HEK293 (cell line): ENCODE results near the gene NAA35.
A peak's percentile ranks its signal among the peaks of the same experiment; 100 is the strongest.

ENCODE experiments used
- CTCF ChIA-PET: fragments of 350-600 bp; formaldehyde crosslinking; extraction: SDS; loops from one replicate; lab custom pipeline; 2021; ENCODE audit warnings: antibody characterized with exemption; lab: Yijun Ruan, JAX
- POLR2A ChIA-PET: fragments of 300-600 bp; formaldehyde crosslinking; extraction: SDS; loops from one replicate; lab custom pipeline; 2020; ENCODE audit warnings: antibody characterized with exemption, inconsistent platforms; lab: Yijun Ruan, JAX
- H3K27ac ChIP-seq: fragments of 200-500 bp; sonication (Bioruptor generic); 2 replicates; pipeline ENCODE4 v1.5.1; 2014; ENCODE audit warnings: low read depth, low read length, control low read depth, inconsistent platforms; ENCODE audit errors: extremely low read depth
- H3K36me3 ChIP-seq, 2 experiments: fragments of 200-500 bp in 1 of 2; sonication (Bioruptor generic) in 1 of 2; 1 replicate in 1 of 2; 2 replicates in 1 of 2; pipeline ENCODE4 v1.5.1; 2014 to 2017; ENCODE audit warnings: inconsistent platforms in 2 of 2, low read length in 2 of 2; ENCODE audit not compliant: control insufficient read depth in 2 of 2, insufficient read depth in 1 of 2
- H3K4me1 ChIP-seq: fragments of 200-500 bp; sonication (Bioruptor generic); 2 replicates; pipeline ENCODE4 v1.5.1; 2014; ENCODE audit warnings: mild to moderate bottlenecking, low read length, inconsistent platforms; ENCODE audit not compliant: control insufficient read depth, insufficient read depth
- H3K4me3 ChIP-seq: 2 replicates; pipeline ENCODE4 v1.5.1; 2011; ENCODE audit warnings: low read depth, mild to moderate bottlenecking, control low read depth, low read length, moderate library complexity
- H3K9me3 ChIP-seq: fragments of 200-500 bp; sonication (Bioruptor generic); 2 replicates; pipeline ENCODE4 v1.5.1; 2014; ENCODE audit warnings: low read depth, low read length, inconsistent platforms; ENCODE audit not compliant: control insufficient read depth, insufficient read depth
- OSR2 ChIP-seq: fragments of 450-650 bp; formaldehyde crosslinking; IDR thresholded peaks from 2 replicates; pipeline ENCODE4 v1.5.1; 2016; ENCODE audit warnings: missing biosample characterization, missing genetic modification characterization
- ZNF112 ChIP-seq: fragments of 450-650 bp; formaldehyde crosslinking; IDR thresholded peaks from 2 replicates; pipeline ENCODE4 v1.5.0; 2017; ENCODE audit warnings: missing biosample characterization, missing genetic modification characterization
- ZNF223 ChIP-seq: fragments of 450-650 bp; formaldehyde crosslinking; IDR thresholded peaks from 2 replicates; pipeline ENCODE4 v1.5.1; 2016; ENCODE audit warnings: missing biosample characterization, missing genetic modification characterization
- ZNF302 ChIP-seq: fragments of 450-650 bp; formaldehyde crosslinking; IDR thresholded peaks from 2 replicates; pipeline ENCODE4 v1.5.1; 2016; ENCODE audit warnings: missing biosample characterization, missing genetic modification characterization, low read depth
- ZNF366 ChIP-seq: fragments of 450-650 bp; formaldehyde crosslinking; conservative IDR thresholded peaks from 2 replicates; pipeline ENCODE4 v1.5.1; 2016; ENCODE audit warnings: missing biosample characterization, missing genetic modification characterization
- ZNF529 ChIP-seq: fragments of 450-650 bp; formaldehyde crosslinking; IDR thresholded peaks from 2 replicates; pipeline ENCODE4 v1.5.1; 2017; ENCODE audit warnings: missing genetic modification characterization, missing biosample characterization; ENCODE audit not compliant: insufficient replicate concordance
- ZNF629 ChIP-seq: fragments of 450-650 bp; formaldehyde crosslinking; IDR thresholded peaks from 2 replicates; pipeline ENCODE4 v1.5.1; 2017; ENCODE audit warnings: missing biosample characterization, missing genetic modification characterization
- ZNF747 ChIP-seq: fragments of 450-650 bp; formaldehyde crosslinking; IDR thresholded peaks from 2 replicates; pipeline ENCODE4 v1.5.1; 2016; ENCODE audit warnings: missing biosample characterization, missing genetic modification characterization
- ZNF777 ChIP-seq: fragments of 450-650 bp; formaldehyde crosslinking; IDR thresholded peaks from 2 replicates; pipeline ENCODE4 v1.5.1; 2017; ENCODE audit warnings: missing biosample characterization, missing genetic modification characterization, borderline replicate concordance
- TF ChIP-seq, protein P1 (sequence below): fragments of 450-650 bp; IDR thresholded peaks from 2 replicates; pipeline ENCODE4 v1.5.1; 2018; ENCODE audit warnings: missing biosample characterization, missing genetic modification characterization
- TF ChIP-seq, protein P2 (sequence below): fragments of 450-650 bp; formaldehyde crosslinking; IDR thresholded peaks from 2 replicates; pipeline ENCODE4 v1.5.0; 2017; ENCODE audit warnings: missing biosample characterization, missing genetic modification characterization, borderline replicate concordance
- TF ChIP-seq, protein P3 (sequence below): fragments of 450-650 bp; formaldehyde crosslinking; IDR thresholded peaks from 2 replicates; pipeline ENCODE4 v1.5.1; 2016; ENCODE audit warnings: missing biosample characterization, missing genetic modification characterization
- TF ChIP-seq, protein P4 (sequence below): fragments of 450-650 bp; formaldehyde crosslinking; IDR thresholded peaks from 2 replicates; pipeline ENCODE4 v1.5.1; 2017; ENCODE audit warnings: missing biosample characterization, missing genetic modification characterization
- TF ChIP-seq, protein P5 (sequence below): fragments of 450-650 bp; formaldehyde crosslinking; IDR thresholded peaks from 2 replicates; pipeline ENCODE4 v1.5.1; 2017; ENCODE audit warnings: missing biosample characterization, missing genetic modification characterization

NAA35 gene

DNA sequence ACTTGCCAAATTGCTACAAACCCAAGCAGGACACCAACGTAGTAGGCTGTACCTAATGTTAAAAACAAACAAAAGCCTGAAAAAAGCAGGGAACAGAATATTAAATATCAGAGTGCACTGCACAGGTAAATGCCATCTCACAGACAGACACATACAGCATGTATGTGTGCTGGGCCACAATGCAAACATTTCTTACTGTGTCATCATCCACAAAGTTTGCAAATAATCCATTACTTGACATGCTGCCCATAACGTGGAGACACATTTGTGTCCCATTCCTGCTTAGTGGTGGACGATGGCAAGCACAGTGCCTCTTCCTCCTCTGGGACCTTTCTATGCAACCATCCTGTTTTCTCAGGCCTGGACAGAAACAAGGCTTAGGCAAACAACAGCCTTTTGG, 113.7 kb downstream of the NAA35 start (continued):
- TF ChIP-seq, protein P1, sequence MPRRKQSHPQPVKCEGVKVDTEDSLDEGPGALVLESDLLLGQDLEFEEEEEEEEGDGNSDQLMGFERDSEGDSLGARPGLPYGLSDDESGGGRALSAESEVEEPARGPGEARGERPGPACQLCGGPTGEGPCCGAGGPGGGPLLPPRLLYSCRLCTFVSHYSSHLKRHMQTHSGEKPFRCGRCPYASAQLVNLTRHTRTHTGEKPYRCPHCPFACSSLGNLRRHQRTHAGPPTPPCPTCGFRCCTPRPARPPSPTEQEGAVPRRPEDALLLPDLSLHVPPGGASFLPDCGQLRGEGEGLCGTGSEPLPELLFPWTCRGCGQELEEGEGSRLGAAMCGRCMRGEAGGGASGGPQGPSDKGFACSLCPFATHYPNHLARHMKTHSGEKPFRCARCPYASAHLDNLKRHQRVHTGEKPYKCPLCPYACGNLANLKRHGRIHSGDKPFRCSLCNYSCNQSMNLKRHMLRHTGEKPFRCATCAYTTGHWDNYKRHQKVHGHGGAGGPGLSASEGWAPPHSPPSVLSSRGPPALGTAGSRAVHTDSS (tag by site-specific recombination) = no peak
- TF ChIP-seq OSR2 (tag by site-specific recombination) (no peak), ZNF629 (tag by site-specific recombination) (no peak), ZNF302 (tag by site-specific recombination) (no peak), ZNF112 (tag by site-specific recombination) (no peak)
- TF ChIP-seq, all 188 proteins: peak for 0

DNA sequence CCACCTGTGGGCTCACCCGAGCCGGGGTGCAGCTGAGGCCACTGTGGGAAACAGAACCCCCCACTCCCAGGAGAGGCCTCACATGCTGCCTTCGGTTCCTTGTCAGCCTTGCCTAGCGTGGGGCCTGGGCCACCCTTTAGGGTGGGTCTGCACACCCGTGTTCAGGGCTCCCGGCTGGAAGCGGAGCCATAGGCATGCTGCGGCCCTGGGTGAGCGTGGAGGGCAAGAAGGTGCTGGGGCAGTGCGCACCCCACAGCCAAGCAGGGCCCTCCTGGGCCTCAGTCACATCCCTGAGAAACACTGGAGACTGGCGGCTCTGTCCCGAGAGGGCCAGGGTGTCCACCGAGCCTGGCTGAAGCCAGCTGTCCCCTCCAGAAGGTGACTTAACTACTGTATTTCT, 116.5 kb downstream of the NAA35 start:
- Histone ChIP-seq H3K4me3 (no peak overlapping the region), H3K4me1 (no peaks in the 10 kb centered on the region; the same call in 1 of the 2 replicates), H3K36me3 (peaks cover 0 to 17% of the 10 kb centered on the region in 2 experiments; a peak in 2 of 3 replicates), H3K27ac (no peak overlapping the region), H3K9me3 (no peaks in the 10 kb centered on the region)
- ChIA-PET CTCF (interaction anchor here (0.7 kb wide), 2 partner anchors 35 to 216 kb away, joined by 4 to 8 read pairs; no protein-coding TSS in a partner anchor), POLR2A (no interaction called here)
- TF ChIP-seq, protein P2, sequence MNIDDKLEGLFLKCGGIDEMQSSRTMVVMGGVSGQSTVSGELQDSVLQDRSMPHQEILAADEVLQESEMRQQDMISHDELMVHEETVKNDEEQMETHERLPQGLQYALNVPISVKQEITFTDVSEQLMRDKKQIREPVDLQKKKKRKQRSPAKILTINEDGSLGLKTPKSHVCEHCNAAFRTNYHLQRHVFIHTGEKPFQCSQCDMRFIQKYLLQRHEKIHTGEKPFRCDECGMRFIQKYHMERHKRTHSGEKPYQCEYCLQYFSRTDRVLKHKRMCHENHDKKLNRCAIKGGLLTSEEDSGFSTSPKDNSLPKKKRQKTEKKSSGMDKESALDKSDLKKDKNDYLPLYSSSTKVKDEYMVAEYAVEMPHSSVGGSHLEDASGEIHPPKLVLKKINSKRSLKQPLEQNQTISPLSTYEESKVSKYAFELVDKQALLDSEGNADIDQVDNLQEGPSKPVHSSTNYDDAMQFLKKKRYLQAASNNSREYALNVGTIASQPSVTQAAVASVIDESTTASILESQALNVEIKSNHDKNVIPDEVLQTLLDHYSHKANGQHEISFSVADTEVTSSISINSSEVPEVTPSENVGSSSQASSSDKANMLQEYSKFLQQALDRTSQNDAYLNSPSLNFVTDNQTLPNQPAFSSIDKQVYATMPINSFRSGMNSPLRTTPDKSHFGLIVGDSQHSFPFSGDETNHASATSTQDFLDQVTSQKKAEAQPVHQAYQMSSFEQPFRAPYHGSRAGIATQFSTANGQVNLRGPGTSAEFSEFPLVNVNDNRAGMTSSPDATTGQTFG (tag by site-specific recombination) = no peak
- no peak for TF ChIP-seq ZNF529
- TF ChIP-seq, protein P3, sequence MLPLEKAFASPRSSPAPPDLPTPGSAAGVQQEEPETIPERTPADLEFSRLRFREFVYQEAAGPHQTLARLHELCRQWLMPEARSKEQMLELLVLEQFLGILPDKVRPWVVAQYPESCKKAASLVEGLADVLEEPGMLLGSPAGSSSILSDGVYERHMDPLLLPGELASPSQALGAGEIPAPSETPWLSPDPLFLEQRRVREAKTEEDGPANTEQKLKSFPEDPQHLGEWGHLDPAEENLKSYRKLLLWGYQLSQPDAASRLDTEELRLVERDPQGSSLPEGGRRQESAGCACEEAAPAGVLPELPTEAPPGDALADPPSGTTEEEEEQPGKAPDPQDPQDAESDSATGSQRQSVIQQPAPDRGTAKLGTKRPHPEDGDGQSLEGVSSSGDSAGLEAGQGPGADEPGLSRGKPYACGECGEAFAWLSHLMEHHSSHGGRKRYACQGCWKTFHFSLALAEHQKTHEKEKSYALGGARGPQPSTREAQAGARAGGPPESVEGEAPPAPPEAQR = no peak
- TF ChIP-seq ZNF777 = no peak

DNA sequence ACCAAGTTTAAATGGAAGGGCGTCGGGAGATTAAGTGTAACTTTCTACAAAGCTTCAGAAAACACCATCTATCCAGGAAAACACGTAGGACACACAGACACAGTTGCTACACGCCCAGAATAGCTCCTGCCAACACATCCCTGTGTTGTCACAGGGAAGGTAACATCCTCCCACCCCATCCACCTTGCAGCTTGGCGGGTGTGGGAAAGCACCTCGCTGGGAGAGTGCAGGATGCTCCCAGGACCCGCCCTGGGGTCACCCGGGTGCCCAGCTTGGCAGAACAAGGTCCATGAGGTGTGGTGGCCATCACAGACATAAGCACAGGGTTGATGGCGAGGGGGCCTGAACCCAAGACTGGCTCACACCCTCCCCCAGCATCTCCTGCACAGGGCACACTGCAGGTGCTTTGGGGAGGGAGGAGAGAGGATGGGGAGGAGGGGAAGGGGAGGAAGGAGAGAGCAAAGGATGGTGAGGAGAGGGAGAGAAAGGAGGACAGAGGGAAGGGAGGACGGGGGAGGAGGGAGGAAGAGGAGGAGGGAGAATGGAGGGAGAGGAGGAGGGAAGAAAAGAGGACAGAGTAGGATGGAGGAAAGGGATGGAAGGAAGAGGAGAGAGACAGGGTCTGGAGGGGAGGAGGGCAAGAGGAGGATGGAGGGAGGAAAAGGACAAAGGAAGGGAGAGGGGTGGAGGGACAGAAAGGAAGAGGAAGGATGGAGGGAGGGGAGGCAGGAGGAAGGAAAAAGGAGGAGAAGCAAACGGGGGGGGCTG, 121.2 kb downstream of the NAA35 start:
- 0 out of 2 replicates have a peak, but pooled peaks have one; percentile 32 for TF ChIP-seq ZNF747
- TF ChIP-seq, protein P4, sequence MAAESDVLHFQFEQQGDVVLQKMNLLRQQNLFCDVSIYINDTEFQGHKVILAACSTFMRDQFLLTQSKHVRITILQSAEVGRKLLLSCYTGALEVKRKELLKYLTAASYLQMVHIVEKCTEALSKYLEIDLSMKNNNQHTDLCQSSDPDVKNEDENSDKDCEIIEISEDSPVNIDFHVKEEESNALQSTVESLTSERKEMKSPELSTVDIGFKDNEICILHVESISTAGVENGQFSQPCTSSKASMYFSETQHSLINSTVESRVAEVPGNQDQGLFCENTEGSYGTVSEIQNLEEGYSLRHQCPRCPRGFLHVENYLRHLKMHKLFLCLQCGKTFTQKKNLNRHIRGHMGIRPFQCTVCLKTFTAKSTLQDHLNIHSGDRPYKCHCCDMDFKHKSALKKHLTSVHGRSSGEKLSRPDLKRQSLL (tag by site-specific recombination) = no peak
- 0 out of 2 replicates have a peak, but pooled peaks have one; percentile 13 for TF ChIP-seq ZNF223 (tag by site-specific recombination)
- no peak for TF ChIP-seq ZNF112 (tag by site-specific recombination)
- TF ChIP-seq, protein P5, sequence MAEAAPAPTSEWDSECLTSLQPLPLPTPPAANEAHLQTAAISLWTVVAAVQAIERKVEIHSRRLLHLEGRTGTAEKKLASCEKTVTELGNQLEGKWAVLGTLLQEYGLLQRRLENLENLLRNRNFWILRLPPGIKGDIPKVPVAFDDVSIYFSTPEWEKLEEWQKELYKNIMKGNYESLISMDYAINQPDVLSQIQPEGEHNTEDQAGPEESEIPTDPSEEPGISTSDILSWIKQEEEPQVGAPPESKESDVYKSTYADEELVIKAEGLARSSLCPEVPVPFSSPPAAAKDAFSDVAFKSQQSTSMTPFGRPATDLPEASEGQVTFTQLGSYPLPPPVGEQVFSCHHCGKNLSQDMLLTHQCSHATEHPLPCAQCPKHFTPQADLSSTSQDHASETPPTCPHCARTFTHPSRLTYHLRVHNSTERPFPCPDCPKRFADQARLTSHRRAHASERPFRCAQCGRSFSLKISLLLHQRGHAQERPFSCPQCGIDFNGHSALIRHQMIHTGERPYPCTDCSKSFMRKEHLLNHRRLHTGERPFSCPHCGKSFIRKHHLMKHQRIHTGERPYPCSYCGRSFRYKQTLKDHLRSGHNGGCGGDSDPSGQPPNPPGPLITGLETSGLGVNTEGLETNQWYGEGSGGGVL (tag by site-specific recombination) = peak; percentile 62
- TF ChIP-seq ZNF366 (tag by site-specific recombination) = peak; percentile 97
- H3K36me3 ChIP-seq = peaks cover 0 to 12% of the 10 kb centered on the region in 2 experiments; a peak in 2 of 3 replicates
- no peak overlapping the region for H3K4me3 ChIP-seq
- CTCF ChIA-PET = interaction anchor here (0.6 kb wide), 1 partner anchor 16 kb away, joined by 3 read pairs; no protein-coding TSS in a partner anchor
- POLR2A ChIA-PET = no interaction called here
- H3K4me1 ChIP-seq = no peaks in the 10 kb centered on the region
- H3K27ac ChIP-seq = no peak overlapping the region
- no peaks in the 10 kb centered on the region for H3K9me3 ChIP-seq
